H9 (cell line): ENCODE measurements around the gene SMAD6. TPM values are rescaled to one million over a fixed set of nuclear protein-coding genes. Genes with fewer than 3 reads are reported as not detected.

Experiments
- DNase-seq: peaks from one replicate; pipeline ENCODE4 v3.0.0-alpha.2; 2017
- H2AFZ ChIP-seq: one replicate; pipeline ENCODE4 v1.6.1; 2013; ENCODE audit warnings: mild to moderate bottlenecking, low read length, control low read depth, moderate library complexity
- H2AK5ac ChIP-seq: 2 replicates; pipeline ENCODE4 v1.6.1; 2013; ENCODE audit warnings: low read length, control low read depth, mixed read lengths; ENCODE audit not compliant: insufficient read length
- H2BK120ac ChIP-seq: one replicate; pipeline ENCODE4 v1.6.1; 2013; ENCODE audit warnings: low read depth, mild to moderate bottlenecking, low read length, control low read depth, inconsistent platforms; ENCODE audit not compliant: poor library complexity, severe bottlenecking
- H2BK12ac ChIP-seq: 2 replicates; pipeline ENCODE4 v1.6.1; 2013; ENCODE audit warnings: low read length, control low read depth, mixed read lengths, low read depth; ENCODE audit not compliant: insufficient read length
- H2BK15ac ChIP-seq: 2 replicates; pipeline ENCODE4 v1.6.1; 2013; ENCODE audit warnings: low read depth, low read length, control low read depth
- H2BK20ac ChIP-seq: one replicate; pipeline ENCODE4 v1.6.1; 2013; ENCODE audit warnings: low read depth, mild to moderate bottlenecking, low read length, control low read depth, inconsistent platforms; ENCODE audit not compliant: poor library complexity, severe bottlenecking
- H2BK5ac ChIP-seq: 2 replicates; pipeline ENCODE4 v1.6.1; 2013; ENCODE audit warnings: low read length, control low read depth, mixed read lengths; ENCODE audit not compliant: insufficient read length
- H3K14ac ChIP-seq: 2 replicates; pipeline ENCODE4 v1.6.1; 2013; ENCODE audit warnings: low read length, control low read depth; ENCODE audit not compliant: insufficient read depth
- H3K18ac ChIP-seq: 2 replicates; pipeline ENCODE4 v1.6.1; 2013; ENCODE audit warnings: low read depth, mild to moderate bottlenecking, mixed read lengths, low read length, control low read depth; ENCODE audit not compliant: insufficient read length
- H3K23ac ChIP-seq: 2 replicates; pipeline ENCODE4 v1.6.1; 2013; ENCODE audit warnings: low read length, control low read depth, mixed read lengths, low read depth; ENCODE audit not compliant: insufficient read length
- H3K23me2 ChIP-seq: 2 replicates; pipeline ENCODE4 v1.6.1; 2013; ENCODE audit warnings: low read depth, mild to moderate bottlenecking, mixed read lengths, low read length, control low read depth; ENCODE audit not compliant: insufficient read length, poor library complexity, severe bottlenecking
- H3K27ac ChIP-seq: 2 replicates; pipeline ENCODE4 v1.5.1; 2013; ENCODE audit warnings: low read length, control low read depth, mixed read lengths, low read depth; ENCODE audit not compliant: insufficient read length
- H3K27me3 ChIP-seq: 2 replicates; pipeline ENCODE4 v1.6.1; 2013; ENCODE audit warnings: low read length, control low read depth, inconsistent platforms; ENCODE audit not compliant: insufficient read depth
- H3K4ac ChIP-seq: 2 replicates; pipeline ENCODE4 v1.6.1; 2013; ENCODE audit warnings: low read depth, mild to moderate bottlenecking, control low read depth, inconsistent platforms, low read length, moderate library complexity
- H3K4me1 ChIP-seq: 2 replicates; pipeline ENCODE4 v1.6.1; 2013; ENCODE audit warnings: low read length, control low read depth, inconsistent platforms; ENCODE audit not compliant: insufficient read depth
- H3K4me2 ChIP-seq: 2 replicates; pipeline ENCODE4 v1.6.1; 2013; ENCODE audit warnings: low read length, control low read depth, mixed read lengths; ENCODE audit not compliant: insufficient read length, insufficient read depth
- H3K56ac ChIP-seq: 2 replicates; pipeline ENCODE4 v1.6.1; 2013; ENCODE audit warnings: low read depth, mild to moderate bottlenecking, mixed read lengths, low read length, control low read depth; ENCODE audit not compliant: insufficient read length
- H3K79me1 ChIP-seq: 2 replicates; pipeline ENCODE4 v1.6.1; 2013; ENCODE audit warnings: low read depth, mild to moderate bottlenecking, moderate library complexity, low read length, control low read depth, inconsistent platforms; ENCODE audit not compliant: insufficient read depth, poor library complexity, severe bottlenecking
- H3K79me2 ChIP-seq: 2 replicates; pipeline ENCODE4 v1.6.1; 2013; ENCODE audit warnings: low read length, control low read depth, inconsistent platforms; ENCODE audit not compliant: insufficient read depth
- H3K9ac ChIP-seq: 2 replicates; pipeline ENCODE4 v1.6.1; 2013; ENCODE audit warnings: low read length, control low read depth, mixed read lengths; ENCODE audit not compliant: insufficient read length; ENCODE audit errors: extremely low read depth
- H3K9me3 ChIP-seq: one replicate; pipeline ENCODE4 v1.6.1; 2013; ENCODE audit warnings: low read depth, low read length, inconsistent platforms; ENCODE audit not compliant: control insufficient read depth
- H3T11ph ChIP-seq: one replicate; pipeline ENCODE4 v1.6.1; 2013; ENCODE audit warnings: mild to moderate bottlenecking, low read length, control low read depth, inconsistent platforms
- H4K20me1 ChIP-seq: one replicate; pipeline ENCODE4 v1.6.1; 2013; ENCODE audit not compliant: control insufficient read depth, insufficient read length, insufficient read depth
- H4K5ac ChIP-seq: 2 replicates; pipeline ENCODE4 v1.6.1; 2013; ENCODE audit warnings: low read depth, mild to moderate bottlenecking, mixed read lengths, low read length, control low read depth; ENCODE audit not compliant: insufficient read length
- H4K8ac ChIP-seq: replicated peaks from 2 replicates; pipeline ENCODE4 v1.6.1; 2013; ENCODE audit warnings: low read length, control low read depth, mixed read lengths, low read depth; ENCODE audit not compliant: insufficient read length
- H4K91ac ChIP-seq: 2 replicates; pipeline ENCODE4 v1.6.1; 2013; ENCODE audit warnings: low read depth, mild to moderate bottlenecking, moderate library complexity, mixed read lengths, low read length, control low read depth; ENCODE audit not compliant: insufficient read length
- H3K27ac Mint-ChIP-seq, 3 experiments: 2 replicates in 2 of 3; 3 replicates in 1 of 3; pipeline ENCODE4 v1.8.0; 2020 to 2021; ENCODE audit warnings: mixed read lengths in 3 of 3, mild to moderate bottlenecking in 1 of 3, moderate library complexity in 1 of 3
- H3K27me3 Mint-ChIP-seq: 2 replicates; pipeline ENCODE4 v1.8.0; 2021; ENCODE audit warnings: low read depth, mild to moderate bottlenecking, moderate library complexity, mixed read lengths
- H3K36me3 Mint-ChIP-seq, 3 experiments: 2 replicates in 2 of 3; 3 replicates in 1 of 3; pipeline ENCODE4 v1.8.0; 2020 to 2021; ENCODE audit warnings: low read depth in 3 of 3, mixed read lengths in 3 of 3; ENCODE audit not compliant: insufficient read depth in 1 of 3
- H3K4me1 Mint-ChIP-seq, 2 experiments: 2 replicates each; pipeline ENCODE4 v1.8.0; 2020; ENCODE audit warnings: mixed read lengths in 2 of 2
- H3K4me3 Mint-ChIP-seq, 2 experiments: 2 replicates in 1 of 2; 3 replicates in 1 of 2; pipeline ENCODE4 v1.8.0; 2020 to 2021; ENCODE audit warnings: mild to moderate bottlenecking in 2 of 2, mixed read lengths in 2 of 2, moderate library complexity in 1 of 2
- H3K9me3 Mint-ChIP-seq, 2 experiments: 2 replicates in 1 of 2; 3 replicates in 1 of 2; pipeline ENCODE4 v1.8.0; 2020; ENCODE audit warnings: mild to moderate bottlenecking in 2 of 2, mixed read lengths in 2 of 2, moderate library complexity in 1 of 2
- CTCF ChIP-seq: fragments of 200-600 bp; sonication (generic); conservative IDR thresholded peaks from 3 replicates; pipeline ENCODE4 v1.8.0; 2021; ENCODE audit warnings: antibody characterized with exemption, mild to moderate bottlenecking
- WGBS: extraction: QIAGEN DNeasy Blood & Tissue Kit; methylation state at CpG from one replicate; pipeline ENCODE4 v1.1.7; 2013; ENCODE audit warnings: missing lambda C conversion rate, low lambda C conversion rate, mixed read lengths; ENCODE audit not compliant: insufficient read length; ENCODE audit errors: extremely low coverage; 5-methylcytosine and 5-hydroxymethylcytosine counted together
- total RNA-seq: library from RNA; stranded (reverse); gene quantifications from 2 replicates; pipeline ENCODE4 v1.2.1, GENCODE V29; 2021

The SMAD6 gene
- total RNA-seq, 1 experiment from 2014 or later = 6.0 TPM

- no CpG with 5 or more reads among the region's 2 CpGs for WGBS
- H3K9me3 ChIP-seq = no peaks in the 10 kb centered on the region
- no peak overlapping the region for H3K4me3 Mint-ChIP-seq
- H4K20me1 ChIP-seq = no peaks in the 10 kb centered on the region
- no peak overlapping the region for H3K27ac ChIP-seq
- DNase-seq = no peak
- no peak overlapping the region for H2BK5ac ChIP-seq
- no peaks in the 10 kb centered on the region for H3K27me3 ChIP-seq
- no peak overlapping the region for H2BK15ac ChIP-seq
- no peak overlapping the region for H2BK120ac ChIP-seq
- H3K18ac ChIP-seq = no peak overlapping the region
- no peak overlapping the region for H4K8ac ChIP-seq
- H3K4ac ChIP-seq = no peak overlapping the region
- no peaks in the 10 kb centered on the region for H3K79me2 ChIP-seq
- no peak overlapping the region for H4K5ac ChIP-seq
- no peak overlapping the region for H2BK12ac ChIP-seq
- H3K23ac ChIP-seq = no peak overlapping the region
- H3K4me2 ChIP-seq = no peak overlapping the region
- no peaks in the 10 kb centered on the region for H3K27me3 Mint-ChIP-seq
- H4K91ac ChIP-seq = no peak overlapping the region
- no peaks in the 10 kb centered on the region for H3K23me2 ChIP-seq
- H3K56ac ChIP-seq = no peak overlapping the region
- H3K9ac ChIP-seq = no peak overlapping the region
- H3K4me1 ChIP-seq = peaks cover 6% of the 10 kb centered on the region; the same call in 1 of the 2 replicates
- H3K9me3 Mint-ChIP-seq = peaks cover 6 to 10% of the 10 kb centered on the region in 2 experiments; a peak in 4 of 5 replicates
- H2AFZ ChIP-seq = no peak overlapping the region
- H3K4me1 Mint-ChIP-seq = peaks cover 50 to 54% of the 10 kb centered on the region in 2 experiments
- H3K36me3 Mint-ChIP-seq = peaks cover 6 to 11% (median 7%) of the 10 kb centered on the region in 3 experiments
- TF ChIP-seq CTCF = no peak
- no peaks in the 10 kb centered on the region for H3K79me1 ChIP-seq
- no peak overlapping the region for H3T11ph ChIP-seq
- no peak overlapping the region for H2BK20ac ChIP-seq
- peak overlapping the region in 1 of 3 experiments; percentile 63; a peak in 1 of 7 replicates for H3K27ac Mint-ChIP-seq
- H2AK5ac ChIP-seq = no peak overlapping the region
- H3K14ac ChIP-seq = no peak overlapping the region
Measured at GRCh38 chr15:66752078-66752477, 50.0 kb downstream of the SMAD6 start.
